Fibroblast of lung (primary cell): ENCODE measurements around the gene RBM8A.

Experiments
- CTCF ChIP-seq, 2 donors: IDR thresholded peaks in 1 of 2; conservative IDR thresholded peaks in 1 of 2; 1 replicate in 1 of 2; 2 replicates in 1 of 2; pipeline ENCODE4 v1.5.1; 2011 to 2012; ENCODE audit warnings: low read length in 2 of 2, control low read depth in 1 of 2, inconsistent platforms in 1 of 2, low read depth in 1 of 2, mild to moderate bottlenecking in 1 of 2
- EZH2 ChIP-seq: IDR thresholded peaks from 2 replicates; pipeline ENCODE4 v1.5.1; 2012; ENCODE audit warnings: low read length, control low read depth, mild to moderate bottlenecking; ENCODE audit errors: missing control alignments

- TF ChIP-seq EZH2 (no peak), CTCF (conservative IDR thresholded peaks at IDR 0.05 in 1 of 2, IDR thresholded peaks at IDR 0.05 in 1 of 2; ENCODE audit: low read depth in 1 of 2, low read length in 2 of 2) (no peak)
Measured at GRCh38 chr1:145977016-145977415, 49.7 kb upstream of the RBM8A start.
